Spleen (tissue), 11 donors: ENCODE measurements around the gene TTC23. TPM values are rescaled to one million over a fixed set of nuclear protein-coding genes. Genes with fewer than 3 reads are reported as not detected.

ENCODE experiments used
- DNase-seq: peaks from one replicate; pipeline ENCODE4 v3.0.0-alpha.2; 2020
- H3K27ac ChIP-seq, 8 donors: fragments of 200-600 bp; sonication (generic) in 7 of 8; 1 replicate in 4 of 8; 2 replicates in 4 of 8; pipeline versions ENCODE4 v1.5.0 to v1.8.0; 2016 to 2021; ENCODE audit warnings: inconsistent platforms in 4 of 8, mild to moderate bottlenecking in 4 of 8, moderate library complexity in 1 of 8
- H3K27me3 ChIP-seq, 7 donors: fragments of 200-600 bp; sonication (generic) in 6 of 7; replicated peaks in 1 of 7; 1 replicate in 4 of 7; 2 replicates in 3 of 7; pipeline versions ENCODE4 v1.5.0 to v1.8.0; 2016 to 2021; ENCODE audit warnings: inconsistent platforms in 3 of 7, mild to moderate bottlenecking in 1 of 7
- H3K36me3 ChIP-seq, 6 donors: fragments of 200-600 bp; sonication (generic) in 5 of 6; 1 replicate in 4 of 6; 2 replicates in 2 of 6; pipeline versions ENCODE4 v1.5.0 to v1.8.0; 2016 to 2021; ENCODE audit warnings: inconsistent platforms in 2 of 6
- H3K4me1 ChIP-seq, 6 donors: fragments of 200-600 bp; sonication (generic) in 5 of 6; 1 replicate in 3 of 6; 2 replicates in 3 of 6; pipeline versions ENCODE4 v1.5.0 to v1.8.0; 2016 to 2021; ENCODE audit warnings: inconsistent platforms in 3 of 6
- H3K4me3 ChIP-seq, 8 donors: fragments of 200-600 bp; sonication (generic) in 7 of 8; 1 replicate in 4 of 8; 2 replicates in 4 of 8; pipeline versions ENCODE4 v1.5.0 to v1.8.0; 2016 to 2021; ENCODE audit warnings: inconsistent platforms in 4 of 8, mild to moderate bottlenecking in 4 of 8, moderate library complexity in 2 of 8
- H3K9me3 ChIP-seq, 8 donors: fragments of 200-600 bp; sonication (generic) in 7 of 8; 1 replicate in 4 of 8; 2 replicates in 4 of 8; pipeline versions ENCODE4 v1.5.0 to v1.8.0; 2016 to 2021; ENCODE audit warnings: inconsistent platforms in 4 of 8
- POLR2A ChIP-seq, 3 donors: fragments of 450-650 bp; IDR thresholded peaks; one replicate each; pipeline ENCODE4 v1.5.1; 2017; ENCODE audit warnings: antibody characterized with exemption in 3 of 3, mild to moderate bottlenecking in 1 of 3
- POLR2AphosphoS5 ChIP-seq, 3 donors: sonication (generic); formaldehyde crosslinking; IDR thresholded peaks; one replicate each; pipeline ENCODE4 v1.5.1; 2017; ENCODE audit warnings: antibody characterized with exemption in 3 of 3
- whole genome bisulfite sequencing, 5 donors: extraction: QIAGEN DNeasy Blood & Tissue Kit in 3 of 5; methylation state at CpG; one replicate each; pipeline versions ENCODE4 v1.1.5 to v1.1.7; 2013 to 2018; 5-methylcytosine and 5-hydroxymethylcytosine counted together
- intact Hi-C: fragments of 100-400 bp; cut with DNase I; formaldehyde crosslinking; loops from one replicate; pipeline ENCODE4 v1.15.0; 2023; ENCODE audit warnings: low total_unique reads
- polyA plus RNA-seq, 3 donors: library from polyadenylated mRNA; stranded (reverse); fragments of 200-250 nt; gene quantifications; one replicate each; pipeline ENCODE4 v1.2.1, GENCODE V29; 2013
- total RNA-seq, 7 donors: library from RNA; depleted of rRNA in 3 of 7; stranded (reverse); fragments of >200 nt in 3 of 7; fragmentation: NEBNext Ultra II Directional in 4 of 7; extraction: Animal tissue kit (Norgen Biotek cat#: 25700) in 4 of 7; gene quantifications; one replicate each; pipeline versions ENCODE4 v1.1.0 to v1.2.1, GENCODE V29; 2016 to 2021
- TF ChIP-seq, protein P1 (sequence below), 11 experiments: fragments of 200-600 bp in 7 of 11; fragments of 450-650 bp in 4 of 11; sonication (generic) in 4 of 11; IDR thresholded peaks in 8 of 11; conservative IDR thresholded peaks in 3 of 11; 1 replicate in 7 of 11; 2 replicates in 4 of 11; pipeline versions ENCODE4 v1.4.0 to v1.8.0; 2016 to 2021; ENCODE audit warnings: antibody characterized with exemption in 11 of 11, inconsistent platforms in 4 of 11, mild to moderate bottlenecking in 1 of 11
- donor health status: healthy with polysubstance abuse.
- donor health status: DM: no; HTN: no; CAD: no; lungs with moderate emphysema.
- donor health status: DM: no; HTN: no; CAD: no.
- donor health status: Bipolar disorder and iron deficiency.
- donor health status: healthy.
- donor health status: DM: no; HTN: no; CAD: no.
- donor health status: DM: yes; HTN: yes; CAD: no.

Gene TTC23
- total and polyA plus RNA-seq, 10 donors = 3.6 to 17.0 (median 12.0) TPM

- Histone ChIP-seq H3K9me3 (no peaks in the 10 kb centered on the region), H3K36me3 (peaks cover 0 to 11% (median 0%) of the 10 kb centered on the region in 6 donors), H3K27ac (no peak overlapping the region), H3K27me3 (no peaks in the 10 kb centered on the region), H3K4me1 (no peaks in the 10 kb centered on the region), H3K4me3 (no peak overlapping the region)
- DNase-seq = no peak
- 86 to 94% (median 92%) methylated on average over 7 of the region's 7 CpGs for WGBS, 5 donors
- TF ChIP-seq, protein P1, sequence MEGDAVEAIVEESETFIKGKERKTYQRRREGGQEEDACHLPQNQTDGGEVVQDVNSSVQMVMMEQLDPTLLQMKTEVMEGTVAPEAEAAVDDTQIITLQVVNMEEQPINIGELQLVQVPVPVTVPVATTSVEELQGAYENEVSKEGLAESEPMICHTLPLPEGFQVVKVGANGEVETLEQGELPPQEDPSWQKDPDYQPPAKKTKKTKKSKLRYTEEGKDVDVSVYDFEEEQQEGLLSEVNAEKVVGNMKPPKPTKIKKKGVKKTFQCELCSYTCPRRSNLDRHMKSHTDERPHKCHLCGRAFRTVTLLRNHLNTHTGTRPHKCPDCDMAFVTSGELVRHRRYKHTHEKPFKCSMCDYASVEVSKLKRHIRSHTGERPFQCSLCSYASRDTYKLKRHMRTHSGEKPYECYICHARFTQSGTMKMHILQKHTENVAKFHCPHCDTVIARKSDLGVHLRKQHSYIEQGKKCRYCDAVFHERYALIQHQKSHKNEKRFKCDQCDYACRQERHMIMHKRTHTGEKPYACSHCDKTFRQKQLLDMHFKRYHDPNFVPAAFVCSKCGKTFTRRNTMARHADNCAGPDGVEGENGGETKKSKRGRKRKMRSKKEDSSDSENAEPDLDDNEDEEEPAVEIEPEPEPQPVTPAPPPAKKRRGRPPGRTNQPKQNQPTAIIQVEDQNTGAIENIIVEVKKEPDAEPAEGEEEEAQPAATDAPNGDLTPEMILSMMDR (IDR thresholded peaks at IDR 0.05 in 8 of 11, conservative IDR thresholded peaks at IDR 0.05 in 3 of 11) = no peak
- TF ChIP-seq POLR2AphosphoS5 (IDR thresholded peaks at IDR 0.05) (no peak), POLR2A (IDR thresholded peaks at IDR 0.05) (no peak)
- intact Hi-C loops = no loop called here
These were observed 105.4 kb downstream of the TTC23 start for GRCh38 chr15:99143655-99144610.

DNA sequence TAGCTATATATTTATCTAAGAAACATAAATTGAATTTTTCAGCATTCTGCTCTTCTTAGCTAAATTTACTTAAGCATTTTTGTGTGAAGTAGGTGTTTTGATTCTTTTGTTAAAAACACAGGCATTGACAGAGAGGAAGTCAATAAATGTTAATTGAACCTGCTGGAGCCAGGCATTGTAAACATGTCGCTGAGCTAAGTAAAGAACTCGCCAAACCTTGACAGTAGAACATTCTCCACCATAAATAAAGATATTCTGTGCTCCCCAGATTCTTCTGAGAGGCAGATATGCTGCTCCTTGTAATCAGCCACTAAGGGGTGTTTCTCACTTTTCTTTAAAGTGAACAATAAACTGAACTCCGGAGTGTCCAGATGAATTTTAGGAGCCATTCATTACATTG is 106.1 kb downstream of the TTC23 start:
- peaks cover 0 to 16% (median 0%) of the 10 kb centered on the region in 6 donors for H3K36me3 ChIP-seq
- H3K27me3 ChIP-seq = no peaks in the 10 kb centered on the region
- no peak overlapping the region for H3K4me3 ChIP-seq
- TF ChIP-seq POLR2A (IDR thresholded peaks at IDR 0.05) = no peak
- TF ChIP-seq, protein P1 (IDR thresholded peaks at IDR 0.05 in 8 of 11, conservative IDR thresholded peaks at IDR 0.05 in 3 of 11) = no peak
- no peak for TF ChIP-seq POLR2AphosphoS5 (IDR thresholded peaks at IDR 0.05)
- no peak for DNase-seq
- no peaks in the 10 kb centered on the region for H3K4me1 ChIP-seq
- no peak overlapping the region for H3K27ac ChIP-seq
- H3K9me3 ChIP-seq = no peaks in the 10 kb centered on the region
- intact Hi-C loops = no loop called here
- 78 to 89% (median 86%) methylated on average over 3 of the region's 3 CpGs for WGBS, 5 donors

GRCh38 chr15:99142562-99142961 is 106.8 kb downstream of the TTC23 start:
- H3K4me3 ChIP-seq = no peak overlapping the region
- H3K27me3 ChIP-seq = no peaks in the 10 kb centered on the region
- H3K27ac ChIP-seq = no peak overlapping the region
- no peak for DNase-seq
- H3K9me3 ChIP-seq = no peaks in the 10 kb centered on the region
- intact Hi-C loops = no loop called here
- TF ChIP-seq POLR2AphosphoS5 (IDR thresholded peaks at IDR 0.05) = no peak
- no peak for TF ChIP-seq POLR2A (IDR thresholded peaks at IDR 0.05)
- TF ChIP-seq, protein P1 (IDR thresholded peaks at IDR 0.05 in 8 of 11, conservative IDR thresholded peaks at IDR 0.05 in 3 of 11) = no peak
- 81 to 90% (median 85%) methylated on average over 5 of the region's 5 CpGs for WGBS, 5 donors
- peaks cover 0 to 18% (median 0%) of the 10 kb centered on the region in 6 donors for H3K36me3 ChIP-seq
- no peaks in the 10 kb centered on the region for H3K4me1 ChIP-seq

DNA sequence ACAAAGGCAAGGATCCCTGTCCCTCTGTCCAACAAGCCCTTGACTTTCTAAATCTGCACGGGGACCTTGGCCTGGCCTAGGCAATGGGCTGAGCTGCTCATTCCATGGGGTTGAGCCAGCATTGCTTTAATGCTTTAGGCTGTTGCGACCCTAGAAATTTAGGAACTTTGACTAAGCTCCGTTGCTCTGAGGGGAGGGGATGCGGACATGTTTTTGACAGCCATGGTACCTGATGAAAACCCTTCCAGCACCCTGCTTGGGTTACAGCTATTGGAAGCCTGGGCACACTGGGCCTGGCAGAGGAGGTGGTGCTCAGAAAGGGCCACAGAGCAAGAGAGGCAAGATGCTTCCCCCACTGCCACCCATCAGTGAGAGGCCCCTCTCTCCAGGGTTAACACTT is 107.4 kb downstream of the TTC23 start:
- no peak overlapping the region for H3K4me3 ChIP-seq
- H3K4me1 ChIP-seq = no peaks in the 10 kb centered on the region
- intact Hi-C loops = no loop called here
- no peak for DNase-seq
- no peaks in the 10 kb centered on the region for H3K9me3 ChIP-seq
- 81 to 94% (median 88%) methylated on average over 4 of the region's 4 CpGs for WGBS, 5 donors
- peaks cover 0 to 25% (median 4%) of the 10 kb centered on the region in 6 donors for H3K36me3 ChIP-seq
- H3K27me3 ChIP-seq = no peaks in the 10 kb centered on the region
- TF ChIP-seq POLR2AphosphoS5 (IDR thresholded peaks at IDR 0.05) = no peak
- H3K27ac ChIP-seq = no peak overlapping the region
